Upper lobe of right lung (tissue), 1 donor: ENCODE measurements around the gene ZNF184. TPM values are rescaled to one million over a fixed set of nuclear protein-coding genes. Genes with fewer than 3 reads are reported as not detected.

Experiments
- ATAC-seq: fragments of 200-7000 bp; cut with Tn5 transposase; one replicate; pipeline ENCODE4 v1.9.1; 2020; ENCODE audit warnings: mild to moderate bottlenecking, moderate library complexity
- DNase-seq: peaks from one replicate; pipeline ENCODE4 v3.0.0-alpha.2; 2020
- H3K27ac ChIP-seq: fragments of 200-600 bp; one replicate; pipeline ENCODE4 v1.8.0; 2022
- H3K27me3 ChIP-seq: fragments of 200-600 bp; one replicate; pipeline ENCODE4 v1.8.0; 2022; ENCODE audit warnings: mild to moderate bottlenecking
- H3K36me3 ChIP-seq: fragments of 200-600 bp; one replicate; pipeline ENCODE4 v1.8.0; 2022
- H3K4me1 ChIP-seq: fragments of 200-600 bp; one replicate; pipeline ENCODE4 v1.8.0; 2022
- H3K4me3 ChIP-seq: fragments of 200-600 bp; one replicate; pipeline ENCODE4 v1.8.0; 2022; ENCODE audit warnings: mild to moderate bottlenecking
- H3K9me3 ChIP-seq: fragments of 200-600 bp; one replicate; pipeline ENCODE4 v1.8.0; 2022
- CTCF ChIP-seq: fragments of 200-600 bp; IDR thresholded peaks from one replicate; pipeline ENCODE4 v1.8.0; 2022; ENCODE audit warnings: antibody characterized with exemption
- intact Hi-C: fragments of 100-400 bp; cut with DNase I; formaldehyde crosslinking; loops from one replicate; pipeline ENCODE4 v1.11.0; 2022
- total RNA-seq: library from RNA; stranded (reverse); fragmentation: NEBNext Ultra II Directional; extraction: Animal tissue kit (Norgen Biotek cat#: 25700); gene quantifications from one replicate; pipeline ENCODE4 v1.2.1, GENCODE V29; 2021
- donor health status: DM: no; HTN: yes; CAD: no; lungs with severe emphysema.

The ZNF184 gene
- total RNA-seq, 1 donor from 2014 or later: 6.8 TPM

GRCh38 chr6:27414996-27415395 is 57.9 kb downstream of the ZNF184 start:
- no peak for ATAC-seq
- Histone ChIP-seq H3K36me3 (no peaks in the 10 kb centered on the region), H3K4me1 (no peaks in the 10 kb centered on the region), H3K27ac (no peak overlapping the region), H3K9me3 (no peaks in the 10 kb centered on the region), H3K27me3 (no peaks in the 10 kb centered on the region), H3K4me3 (no peak overlapping the region)
- intact Hi-C loops: no loop called here
- no peak for TF ChIP-seq CTCF
- no peak for DNase-seq

GRCh38 chr6:27414300-27414699 is 58.6 kb downstream of the ZNF184 start:
- Histone ChIP-seq H3K36me3 (no peaks in the 10 kb centered on the region), H3K27ac (no peak overlapping the region), H3K9me3 (no peaks in the 10 kb centered on the region), H3K4me3 (no peak overlapping the region), H3K27me3 (no peaks in the 10 kb centered on the region), H3K4me1 (no peaks in the 10 kb centered on the region)
- intact Hi-C loops: no loop called here
- DNase-seq: no peak
- no peak for TF ChIP-seq CTCF
- no peak for ATAC-seq

GRCh38 chr6:27407153-27407814 is 65.6 kb downstream of the ZNF184 start:
- Histone ChIP-seq H3K4me3 (no peak overlapping the region), H3K4me1 (no peaks in the 10 kb centered on the region), H3K9me3 (peaks cover 14% of the 10 kb centered on the region), H3K27ac (no peak overlapping the region), H3K27me3 (no peaks in the 10 kb centered on the region), H3K36me3 (no peaks in the 10 kb centered on the region)
- ATAC-seq: no peak
- no peak for DNase-seq
- intact Hi-C loops: no loop called here
- TF ChIP-seq CTCF: no peak

GRCh38 chr6:27406085-27406484 is 66.8 kb downstream of the ZNF184 start:
- TF ChIP-seq CTCF: no peak
- Histone ChIP-seq H3K4me3 (no peak overlapping the region), H3K4me1 (no peaks in the 10 kb centered on the region), H3K27ac (no peak overlapping the region), H3K27me3 (no peaks in the 10 kb centered on the region), H3K36me3 (no peaks in the 10 kb centered on the region), H3K9me3 (peaks cover 24% of the 10 kb centered on the region)
- intact Hi-C loops: no loop called here
- ATAC-seq: no peak
- no peak for DNase-seq

GRCh38 chr6:27400877-27401642 is 71.8 kb downstream of the ZNF184 start:
- intact Hi-C loops: no loop called here
- no peak overlapping the region for H3K27ac ChIP-seq
- no peaks in the 10 kb centered on the region for H3K27me3 ChIP-seq
- H3K4me1 ChIP-seq: no peaks in the 10 kb centered on the region
- TF ChIP-seq CTCF: no peak
- H3K36me3 ChIP-seq: no peaks in the 10 kb centered on the region
- DNase-seq: no peak
- no peak overlapping the region for H3K4me3 ChIP-seq
- peaks cover 26% of the 10 kb centered on the region for H3K9me3 ChIP-seq
- no peak for ATAC-seq

Other genes with a start within 250 kb of the ZNF184 start
- 15.1 TPM for gene PRSS16, start 225.4 kb downstream of the ZNF184 start, total RNA-seq
- not detected for gene POM121L2, start 160.8 kb downstream of the ZNF184 start, total RNA-seq
- gene ZNF391, start 84.3 kb downstream of the ZNF184 start, total RNA-seq: 2.1 TPM